Muscle of leg (tissue), 11 donors: Measurements from ENCODE around the gene APOE. TPM values are rescaled to one million over a fixed set of nuclear protein-coding genes. Genes with fewer than 3 reads are reported as not detected.

Experiments used
- DNase-seq: peaks from one replicate; pipeline ENCODE4 v3.0.0; 2013
- H3K27ac ChIP-seq: one replicate; pipeline ENCODE4 v1.5.1; 2013; ENCODE audit warnings: mild to moderate bottlenecking, low read length, control low read depth
- H3K27me3 ChIP-seq: one replicate; pipeline ENCODE4 v1.6.1; 2013; ENCODE audit warnings: low read length; ENCODE audit not compliant: control insufficient read depth, insufficient read depth
- H3K36me3 ChIP-seq: one replicate; pipeline ENCODE4 v1.6.1; 2013; ENCODE audit warnings: low read length; ENCODE audit not compliant: control insufficient read depth, insufficient read depth
- H3K4me1 ChIP-seq: one replicate; pipeline ENCODE4 v1.6.1; 2013; ENCODE audit warnings: low read length; ENCODE audit not compliant: control insufficient read depth, insufficient read depth
- H3K4me3 ChIP-seq: one replicate; pipeline ENCODE4 v1.5.1; 2013; ENCODE audit warnings: low read length, control low read depth
- H3K9me3 ChIP-seq: replicated peaks from 2 replicates; pipeline ENCODE4 v1.6.1; 2013; ENCODE audit warnings: low read depth, low read length; ENCODE audit not compliant: control insufficient read depth
- WGBS: methylation state at CpG from one replicate; pipeline ENCODE4 v1.1.5; 2013; ENCODE audit warnings: missing lambda C conversion rate; ENCODE audit not compliant: insufficient coverage; 5-methylcytosine and 5-hydroxymethylcytosine counted together
- polyA plus RNA-seq, 8 donors: library from polyadenylated mRNA; unstranded; fragments of 120-200 nt; gene quantifications; one replicate each; pipeline versions ENCODE4 v1.2.1 to v1.2.3, GENCODE V29; 2013; ENCODE audit warnings: inconsistent platforms in 1 of 8, low replicate concordance in 1 of 8; ENCODE audit not compliant: insufficient read length in 8 of 8, insufficient read depth in 1 of 8
- total RNA-seq: library from RNA; stranded (reverse); fragments of 120-200 nt; gene quantifications from one replicate; pipeline ENCODE4 v1.2.4, GENCODE V29; 2013

The APOE gene
- total and polyA plus RNA-seq, 9 donors: 32.7 to 62.3 (median 46.3) TPM

DNA sequence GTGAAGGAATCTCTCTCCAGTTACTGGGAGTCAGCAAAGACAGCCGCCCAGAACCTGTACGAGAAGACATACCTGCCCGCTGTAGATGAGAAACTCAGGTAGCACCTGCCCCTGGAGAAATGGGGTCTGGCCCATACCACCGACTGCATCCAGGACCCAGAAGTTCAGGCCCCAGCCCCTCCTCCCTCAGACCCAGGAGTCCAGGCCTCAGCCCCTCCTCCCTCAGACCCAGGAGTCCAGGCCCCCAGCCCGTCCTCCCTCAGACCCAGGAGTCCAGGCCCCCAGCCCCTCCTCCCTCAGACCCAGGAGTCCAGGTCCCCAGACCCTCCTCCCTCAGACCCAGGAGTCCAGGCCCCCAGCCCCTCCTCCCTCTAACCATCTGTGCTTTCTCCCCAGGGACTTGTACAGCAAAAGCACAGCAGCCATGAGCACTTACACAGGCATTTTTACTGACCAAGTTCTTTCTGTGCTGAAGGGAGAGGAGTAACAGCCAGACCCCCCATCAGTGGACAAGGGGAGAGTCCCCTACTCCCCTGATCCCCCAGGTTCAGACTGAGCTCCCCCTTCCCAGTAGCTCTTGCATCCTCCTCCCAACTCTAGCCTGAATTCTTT lies 43.3 kb downstream of the APOE start:
- H3K36me3 ChIP-seq: peaks cover 13% of the 10 kb centered on the region
- no peaks in the 10 kb centered on the region for H3K27me3 ChIP-seq
- 83% methylated on average over 2 of the region's 5 CpGs for WGBS
- H3K4me1 ChIP-seq: peaks cover 12% of the 10 kb centered on the region
- H3K27ac ChIP-seq: no peak overlapping the region
- no peak overlapping the region for H3K4me3 ChIP-seq
- DNase-seq: no peak
- H3K9me3 ChIP-seq: no peaks in the 10 kb centered on the region

DNA sequence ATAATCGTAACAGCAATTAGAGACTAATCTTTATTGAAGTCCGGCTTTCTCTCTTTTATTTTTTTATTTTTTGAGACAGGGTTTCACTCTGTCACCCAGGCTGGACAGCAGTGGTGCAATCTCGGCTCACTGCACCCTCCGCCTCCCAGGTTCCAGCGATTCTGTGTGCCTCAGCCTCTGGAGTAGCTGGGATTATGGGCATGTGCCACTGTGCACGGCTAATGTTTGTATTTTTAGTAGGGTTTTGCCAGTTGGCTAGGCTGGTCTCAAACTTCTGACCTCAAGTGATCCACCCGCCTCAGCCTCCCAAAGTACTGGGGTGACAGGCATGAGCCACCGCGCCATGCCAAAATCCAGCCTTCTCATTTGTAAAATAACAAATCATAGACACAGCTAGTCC lies 44.0 kb downstream of the APOE start:
- peaks cover 13% of the 10 kb centered on the region for H3K36me3 ChIP-seq
- H3K4me1 ChIP-seq: peaks cover 18% of the 10 kb centered on the region
- WGBS: 90% methylated on average over 4 of the region's 9 CpGs

DNA sequence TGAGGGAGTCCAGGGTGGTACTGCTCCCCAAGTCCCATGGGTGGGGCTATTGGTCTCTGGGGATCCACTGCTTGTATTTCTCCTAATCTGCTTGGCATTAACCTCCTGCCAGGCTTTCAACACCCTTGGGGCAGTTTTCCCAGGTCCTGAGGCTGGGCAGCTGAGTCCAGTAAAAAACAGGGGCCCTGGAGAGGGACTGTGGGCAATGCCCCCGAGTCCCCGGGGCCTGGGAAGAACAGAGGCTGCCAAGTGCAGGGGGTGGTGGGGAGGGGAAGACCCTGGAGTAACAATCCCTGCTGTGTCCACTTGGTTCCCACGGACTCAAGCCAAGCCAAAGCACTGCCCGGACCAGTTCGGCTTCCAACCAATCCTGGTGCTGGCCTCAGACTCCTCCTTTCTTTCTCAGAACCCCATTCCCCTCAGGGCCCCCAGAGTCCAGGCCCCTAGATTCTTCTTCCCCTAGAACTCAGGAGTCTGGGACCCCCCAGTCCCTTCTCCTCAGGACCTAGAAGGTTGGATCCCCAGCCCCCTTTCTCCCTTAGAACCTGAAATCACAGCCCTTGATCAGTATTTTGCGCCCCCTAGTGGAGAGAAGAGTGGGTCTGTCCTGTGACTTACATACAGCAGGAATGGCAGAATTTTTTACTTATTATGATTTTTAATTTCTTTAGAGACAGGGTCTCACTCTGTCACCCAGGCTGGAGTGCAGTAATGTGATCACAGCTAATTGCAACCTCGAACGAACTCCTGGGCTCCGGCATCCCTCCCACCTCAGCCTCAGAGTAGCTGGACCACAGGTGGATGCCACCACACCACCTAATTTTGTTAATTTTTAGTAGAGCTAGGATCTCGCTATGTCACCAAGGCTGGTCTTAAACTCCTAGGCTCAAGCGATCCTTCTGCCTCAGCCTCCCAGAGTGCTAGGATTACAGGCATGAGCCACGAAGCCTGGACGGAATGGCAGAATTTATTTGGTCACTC lies 45.9 kb downstream of the APOE start:
- Histone ChIP-seq H3K36me3 (peaks cover 13% of the 10 kb centered on the region), H3K27me3 (no peaks in the 10 kb centered on the region), H3K4me1 (peaks cover 27% of the 10 kb centered on the region), H3K4me3 (no peak overlapping the region), H3K27ac (peak overlapping the region; percentile 31), H3K9me3 (no peaks in the 10 kb centered on the region)
- DNase-seq: peak; percentile 89
- 72% methylated on average over 9 of the region's 13 CpGs for WGBS

More for the DNA sequence above, 44.0 kb downstream of the APOE start:
- Histone ChIP-seq H3K27ac (no peak overlapping the region), H3K27me3 (no peaks in the 10 kb centered on the region), H3K9me3 (no peaks in the 10 kb centered on the region), H3K4me3 (no peak overlapping the region)
- no peak for DNase-seq

DNA sequence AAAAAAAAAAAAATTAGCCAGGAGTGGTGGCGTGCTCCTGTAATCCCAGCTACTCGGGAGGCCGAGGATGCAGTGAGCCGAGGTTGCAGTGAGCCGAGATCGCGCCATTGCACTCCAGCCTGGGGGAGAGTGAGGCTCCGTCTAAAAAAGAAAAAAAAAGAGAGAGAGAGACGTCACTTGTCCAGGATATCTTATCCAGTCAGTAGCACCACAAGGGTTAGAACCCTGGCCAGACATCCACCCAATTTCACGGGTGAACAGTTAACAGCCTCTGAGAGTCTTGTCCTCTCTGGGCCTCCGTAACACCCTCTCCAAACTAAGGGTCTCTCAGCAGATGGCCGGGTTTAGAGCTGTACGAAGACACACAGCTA lies 48.7 kb downstream of the APOE start:
- Histone ChIP-seq H3K4me1 (peaks cover 35% of the 10 kb centered on the region), H3K27me3 (no peaks in the 10 kb centered on the region), H3K9me3 (no peaks in the 10 kb centered on the region), H3K36me3 (peaks cover 13% of the 10 kb centered on the region), H3K27ac (peak overlapping the region; percentile 98), H3K4me3 (peak overlapping the region; percentile 98)
- WGBS: 47% methylated on average over 9 of the region's 13 CpGs
- DNase-seq: no peak

- peak; percentile 99 for DNase-seq
- H3K27me3 ChIP-seq: no peaks in the 10 kb centered on the region
- H3K27ac ChIP-seq: peak within 1 kb of the TSS; percentile 98
- peaks cover 15% of the 10 kb centered on the region for H3K36me3 ChIP-seq
- under 1% methylated on average over 64 of the region's 65 CpGs for WGBS
- H3K4me1 ChIP-seq: peaks cover 35% of the 10 kb centered on the region
- H3K4me3 ChIP-seq: peak within 1 kb of the TSS; percentile 98
- no peaks in the 10 kb centered on the region for H3K9me3 ChIP-seq
These were observed 49.3 kb downstream of the APOE start, which contains the start of gene CLPTM1 for GRCh38 chr19:44954649-44955504. Gene CLPTM1, plus strand, starts transcription at chr19:44955380. Its CDS starts 16 bp downstream, at chr19:44955396.

- 2% methylated on average over 36 of the region's 40 CpGs for WGBS
- H3K4me1 ChIP-seq: peaks cover 37% of the 10 kb centered on the region
- no peaks in the 10 kb centered on the region for H3K9me3 ChIP-seq
- H3K4me3 ChIP-seq: peak overlapping the region; percentile 98
- no peaks in the 10 kb centered on the region for H3K27me3 ChIP-seq
- H3K27ac ChIP-seq: peak overlapping the region; percentile 59
- H3K36me3 ChIP-seq: peaks cover 10% of the 10 kb centered on the region
- no peak for DNase-seq
These were observed 50.2 kb downstream of the APOE start for GRCh38 chr19:44955505-44956439.

GRCh38 chr19:44957526-44957925 lies 51.9 kb downstream of the APOE start:
- Histone ChIP-seq H3K27me3 (no peaks in the 10 kb centered on the region), H3K27ac (no peak overlapping the region), H3K4me1 (peaks cover 34% of the 10 kb centered on the region), H3K9me3 (no peaks in the 10 kb centered on the region), H3K4me3 (no peak overlapping the region), H3K36me3 (peaks cover 20% of the 10 kb centered on the region)
- 85% methylated on average over 4 of the region's 7 CpGs for WGBS
- no peak for DNase-seq

DNA sequence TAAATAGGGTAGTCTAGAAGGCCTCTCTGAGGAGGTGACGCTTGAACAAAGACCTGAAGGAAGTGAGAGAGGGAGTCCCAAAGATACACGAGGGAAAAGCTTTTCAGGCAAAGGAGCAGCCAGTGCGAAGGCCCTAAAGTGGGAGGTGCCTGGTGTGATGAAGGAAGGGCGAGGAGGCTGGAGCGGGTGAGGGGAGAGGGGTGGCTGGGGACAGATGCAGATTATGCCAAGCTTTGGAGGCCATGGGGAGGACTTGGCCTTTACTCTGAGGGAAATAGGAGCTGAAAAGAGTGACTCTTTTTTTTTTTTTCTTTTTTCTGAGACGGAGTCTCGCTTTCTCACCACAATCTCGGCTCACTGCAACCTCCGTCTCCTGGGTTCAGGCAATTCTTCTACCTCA lies 52.5 kb downstream of the APOE start:
- no peak overlapping the region for H3K4me3 ChIP-seq
- H3K9me3 ChIP-seq: no peaks in the 10 kb centered on the region
- 77% methylated on average over 5 of the region's 9 CpGs for WGBS
- no peak for DNase-seq
- no peaks in the 10 kb centered on the region for H3K27me3 ChIP-seq
- H3K36me3 ChIP-seq: peaks cover 18% of the 10 kb centered on the region
- peaks cover 34% of the 10 kb centered on the region for H3K4me1 ChIP-seq
- H3K27ac ChIP-seq: no peak overlapping the region
